C4-2B (cell line): Measurements from ENCODE around the gene MANEAL.

Experiments
- CTCF ChIP-seq: fragments of 450-650 bp; conservative IDR thresholded peaks from 2 replicates; pipeline ENCODE4 v1.5.1; 2017; ENCODE audit warnings: mild to moderate bottlenecking
- ZFX ChIP-seq: fragments of 450-650 bp; IDR thresholded peaks from 2 replicates; pipeline ENCODE4 v1.6.1; 2017

- TF ChIP-seq CTCF (no peak), ZFX (no peak)
Measured at GRCh38 chr1:37792943-37793686, 532 bp upstream of the MANEAL start.
